Measurements from ENCODE around the gene CEP85L. TPM values are rescaled to one million over a fixed set of nuclear protein-coding genes. Genes with fewer than 3 reads are reported as not detected.

CEP85L gene
- total RNA-seq, 1 donor = 16.4 TPM

DNA sequence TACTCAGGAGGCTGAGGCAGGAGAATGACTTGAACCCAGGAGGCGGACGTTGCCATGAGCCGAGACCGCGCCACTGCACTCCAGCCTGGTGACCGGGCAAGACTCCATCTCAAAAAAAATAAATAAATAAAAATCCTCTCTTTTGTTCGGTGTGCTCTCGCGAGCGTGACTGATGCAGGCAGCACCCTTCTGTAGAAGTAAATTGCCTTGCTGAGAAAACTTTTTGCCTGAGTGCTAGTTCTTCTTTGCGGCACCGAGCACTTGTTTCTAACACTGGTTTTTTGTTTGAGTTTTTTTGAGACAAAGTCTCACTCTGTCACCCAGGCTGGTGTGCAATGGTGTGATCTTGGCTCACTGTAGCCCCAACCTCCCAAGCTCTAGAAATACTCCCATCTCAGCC is 72.8 kb downstream of the CEP85L start:
- no peak for DNase-seq (ENCODE audit: low read depth)
- TF ChIP-seq, protein P1, sequence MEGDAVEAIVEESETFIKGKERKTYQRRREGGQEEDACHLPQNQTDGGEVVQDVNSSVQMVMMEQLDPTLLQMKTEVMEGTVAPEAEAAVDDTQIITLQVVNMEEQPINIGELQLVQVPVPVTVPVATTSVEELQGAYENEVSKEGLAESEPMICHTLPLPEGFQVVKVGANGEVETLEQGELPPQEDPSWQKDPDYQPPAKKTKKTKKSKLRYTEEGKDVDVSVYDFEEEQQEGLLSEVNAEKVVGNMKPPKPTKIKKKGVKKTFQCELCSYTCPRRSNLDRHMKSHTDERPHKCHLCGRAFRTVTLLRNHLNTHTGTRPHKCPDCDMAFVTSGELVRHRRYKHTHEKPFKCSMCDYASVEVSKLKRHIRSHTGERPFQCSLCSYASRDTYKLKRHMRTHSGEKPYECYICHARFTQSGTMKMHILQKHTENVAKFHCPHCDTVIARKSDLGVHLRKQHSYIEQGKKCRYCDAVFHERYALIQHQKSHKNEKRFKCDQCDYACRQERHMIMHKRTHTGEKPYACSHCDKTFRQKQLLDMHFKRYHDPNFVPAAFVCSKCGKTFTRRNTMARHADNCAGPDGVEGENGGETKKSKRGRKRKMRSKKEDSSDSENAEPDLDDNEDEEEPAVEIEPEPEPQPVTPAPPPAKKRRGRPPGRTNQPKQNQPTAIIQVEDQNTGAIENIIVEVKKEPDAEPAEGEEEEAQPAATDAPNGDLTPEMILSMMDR (IDR thresholded peaks at IDR 0.05; ENCODE audit: insufficient read depth, low read depth, low read length) = no peak

DNA sequence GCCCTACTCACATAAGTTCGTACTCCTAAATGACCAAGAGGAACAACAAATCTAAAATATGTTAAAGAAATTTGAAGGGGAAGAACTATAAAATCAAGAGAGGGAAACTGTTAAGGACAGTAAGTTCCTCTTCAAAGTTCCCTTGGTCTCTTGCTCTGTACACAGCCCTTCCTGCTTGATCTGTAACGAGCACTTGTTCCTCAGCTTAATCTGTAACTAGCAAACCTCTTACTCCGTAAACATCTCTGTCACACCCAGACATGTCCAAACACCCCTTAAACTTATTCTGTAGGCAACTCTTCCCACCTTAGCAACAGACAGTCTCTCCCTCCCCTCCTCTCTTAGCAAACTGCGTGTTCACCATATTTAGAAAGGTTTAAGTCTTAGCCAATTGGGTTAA is 73.4 kb downstream of the CEP85L start:
- no peak for DNase-seq (ENCODE audit: low read depth)
- H3K4me3 ChIP-seq (ENCODE audit: low read depth, low read length) = no peak overlapping the region
- TF ChIP-seq, protein P1 (IDR thresholded peaks at IDR 0.05; ENCODE audit: insufficient read depth, low read depth, low read length) = no peak

More for the DNA sequence above, 72.8 kb downstream of the CEP85L start:
- H3K4me3 ChIP-seq (ENCODE audit: low read depth, low read length) = no peak overlapping the region

DNA sequence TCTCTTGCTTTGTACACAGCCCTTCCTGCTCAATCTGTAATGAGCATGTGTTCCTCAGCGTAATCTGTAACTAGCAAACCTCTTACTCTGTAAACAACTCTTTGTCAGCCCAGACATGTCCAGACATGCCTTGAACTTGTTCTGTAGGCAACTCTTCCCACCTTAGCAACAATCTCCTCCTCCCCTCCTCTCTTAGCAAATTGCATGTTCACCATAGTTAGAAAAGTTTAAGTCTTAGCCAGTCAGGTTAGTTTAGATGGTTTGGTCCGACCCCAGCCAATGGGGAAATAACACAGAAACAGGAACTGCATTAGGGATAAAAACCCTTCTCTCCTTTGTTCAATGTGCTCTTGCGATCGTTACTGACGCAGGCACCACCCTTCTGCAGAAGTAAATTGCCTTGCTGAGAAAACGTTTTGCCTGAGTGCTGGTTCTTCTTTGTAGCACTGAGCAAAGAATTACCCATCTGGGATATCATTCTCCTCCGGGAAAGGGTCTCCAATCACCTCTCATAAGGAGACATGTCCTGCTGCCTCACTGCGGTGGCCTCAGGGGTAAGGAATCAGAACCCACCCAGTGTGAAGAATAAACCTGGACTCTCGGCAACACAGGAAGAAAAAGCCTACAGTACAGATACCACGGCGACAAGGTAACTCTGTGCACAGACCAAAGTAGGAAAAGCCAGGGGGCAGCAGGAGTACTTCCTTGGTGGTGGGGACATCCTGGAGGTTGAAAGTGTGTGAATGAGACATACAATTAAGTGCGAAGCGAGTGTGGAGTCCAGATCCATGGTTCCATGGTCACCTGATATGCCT is 77.1 kb downstream of the CEP85L start:
- H3K4me3 ChIP-seq (ENCODE audit: low read depth, low read length) = no peak overlapping the region
- TF ChIP-seq, protein P1 (IDR thresholded peaks at IDR 0.05; ENCODE audit: insufficient read depth, low read depth, low read length) = no peak
- DNase-seq (ENCODE audit: low read depth) = peak; percentile 64

DNA sequence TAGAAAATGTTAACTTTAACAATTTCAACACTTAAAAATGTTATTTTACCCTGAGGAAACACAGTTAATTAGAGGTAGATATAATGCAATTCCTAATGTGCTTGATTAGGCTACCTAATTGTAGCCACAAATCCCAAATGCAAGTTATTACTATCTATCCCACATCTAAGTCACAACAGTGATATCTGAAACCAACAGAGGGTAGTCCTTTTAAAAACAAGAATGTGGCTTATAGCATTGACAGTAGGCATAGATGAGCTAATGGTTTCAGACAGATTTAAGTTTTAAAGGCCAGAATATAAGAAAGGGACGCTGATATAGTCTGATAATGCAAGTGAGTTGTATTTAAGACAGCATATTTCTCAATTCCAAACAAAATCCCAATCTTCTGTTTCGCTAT is 80.3 kb downstream of the CEP85L start:
- TF ChIP-seq, protein P1 (IDR thresholded peaks at IDR 0.05; ENCODE audit: insufficient read depth, low read depth, low read length) = no peak
- no peak for DNase-seq (ENCODE audit: low read depth)
- H3K4me3 ChIP-seq (ENCODE audit: low read depth, low read length) = no peak overlapping the region

DNA sequence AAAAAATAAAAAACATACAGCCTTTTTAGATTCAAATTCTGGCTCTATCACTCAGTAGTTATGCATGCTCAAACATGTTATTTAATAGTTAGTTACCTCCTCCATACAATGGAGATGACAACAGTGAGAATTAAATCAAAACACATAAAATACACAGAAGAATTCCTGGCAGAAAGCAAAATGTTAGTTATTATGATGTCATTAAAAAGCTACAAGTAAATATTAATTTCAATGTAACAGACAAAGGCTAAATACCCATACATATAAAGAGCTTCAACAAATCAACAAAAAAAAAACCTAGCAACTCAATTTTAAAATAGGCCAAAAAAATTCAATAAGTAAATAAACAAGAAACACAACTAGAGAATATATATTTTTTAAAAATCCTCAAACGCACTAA is 81.9 kb downstream of the CEP85L start:
- TF ChIP-seq, protein P1 (IDR thresholded peaks at IDR 0.05; ENCODE audit: insufficient read depth, low read depth, low read length) = no peak
- DNase-seq (ENCODE audit: low read depth) = no peak
- H3K4me3 ChIP-seq (ENCODE audit: low read depth, low read length) = no peak overlapping the region

DNA sequence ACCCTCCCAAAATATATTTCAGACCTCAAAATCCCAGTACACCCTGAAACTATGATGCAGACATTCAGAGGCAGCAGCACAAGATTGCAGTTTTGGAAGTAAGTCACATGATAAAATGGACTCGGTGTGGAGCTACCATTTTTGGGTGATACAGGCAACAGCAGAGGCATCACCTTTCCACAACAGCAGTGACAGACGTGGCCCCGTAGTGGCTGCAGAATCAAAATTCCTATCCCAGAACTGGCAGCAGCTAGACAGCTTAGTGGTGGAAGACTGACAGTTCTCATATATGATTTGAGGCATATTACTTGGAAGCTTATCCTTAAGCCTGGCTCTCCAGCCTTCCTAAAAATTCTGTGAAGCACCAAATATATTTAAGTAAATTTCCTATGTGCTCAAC is 83.4 kb downstream of the CEP85L start:
- no peak for DNase-seq (ENCODE audit: low read depth)
- H3K4me3 ChIP-seq (ENCODE audit: low read depth, low read length) = no peak overlapping the region
- TF ChIP-seq, protein P1 (IDR thresholded peaks at IDR 0.05; ENCODE audit: insufficient read depth, low read depth, low read length) = no peak

All from fibroblast of villous mesenchyme (primary cell).